Neural progenitor cell (in vitro differentiated cells): Measurements from ENCODE around the gene DMKN. TPM values are rescaled to one million over a fixed set of nuclear protein-coding genes. Genes with fewer than 3 reads are reported as not detected.

Experiments used
- DNase-seq: peaks from one replicate; pipeline ENCODE4 v3.0.0-alpha.2; 2016; ENCODE audit warnings: low spot score
- H2AFZ ChIP-seq: fragments of 200-600 bp; sonication (generic); replicated peaks from 2 replicates; pipeline ENCODE4 v1.6.1; 2016; ENCODE audit warnings: antibody characterized with exemption
- H3F3A ChIP-seq: fragments of 200-600 bp; sonication (generic); 2 replicates; pipeline ENCODE4 v1.6.1; 2016; ENCODE audit warnings: antibody characterized with exemption, low read depth
- H3K27ac ChIP-seq: fragments of 200-600 bp; sonication (generic); 2 replicates; pipeline ENCODE4 v1.5.1; 2016; ENCODE audit warnings: mild to moderate bottlenecking
- H3K27me3 ChIP-seq: fragments of 200-600 bp; sonication (generic); 2 replicates; pipeline ENCODE4 v1.6.1; 2016; ENCODE audit warnings: mild to moderate bottlenecking, moderate library complexity
- H3K36me3 ChIP-seq: fragments of 200-600 bp; sonication (generic); 2 replicates; pipeline ENCODE4 v1.5.1; 2016
- H3K4me1 ChIP-seq: fragments of 200-600 bp; sonication (generic); 2 replicates; pipeline ENCODE4 v1.6.1; 2016; ENCODE audit warnings: mixed run types
- H3K4me2 ChIP-seq: fragments of 200-600 bp; sonication (generic); 2 replicates; pipeline ENCODE4 v1.6.1; 2016
- H3K4me3 ChIP-seq: fragments of 200-600 bp; sonication (generic); 2 replicates; pipeline ENCODE4 v1.5.1; 2016
- H3K79me2 ChIP-seq: fragments of 200-600 bp; sonication (generic); 2 replicates; pipeline ENCODE4 v1.6.1; 2016; ENCODE audit warnings: low read depth
- H3K9ac ChIP-seq: fragments of 200-600 bp; sonication (generic); 2 replicates; pipeline ENCODE4 v1.6.1; 2016
- H3K9me3 ChIP-seq: fragments of 200-600 bp; sonication (generic); 2 replicates; pipeline ENCODE4 v1.5.1; 2016; ENCODE audit warnings: low read depth
- H4K20me1 ChIP-seq: fragments of 200-600 bp; sonication (generic); 2 replicates; pipeline ENCODE4 v1.6.1; 2016; ENCODE audit warnings: low read depth
- H3K27ac Mint-ChIP-seq: 3 replicates; pipeline ENCODE4 v1.8.0; 2021; ENCODE audit warnings: mixed read lengths
- H3K27me3 Mint-ChIP-seq: 2 replicates; pipeline ENCODE4 v1.8.0; 2022; ENCODE audit warnings: low read depth, mild to moderate bottlenecking, inconsistent platforms, moderate library complexity, mixed read lengths; ENCODE audit not compliant: insufficient read depth
- H3K36me3 Mint-ChIP-seq: 3 replicates; pipeline ENCODE4 v1.8.0; 2021; ENCODE audit warnings: mixed read lengths
- H3K4me1 Mint-ChIP-seq: 3 replicates; pipeline ENCODE4 v1.8.0; 2021; ENCODE audit warnings: mixed read lengths
- H3K4me3 Mint-ChIP-seq: 3 replicates; pipeline ENCODE4 v1.8.0; 2021; ENCODE audit warnings: mild to moderate bottlenecking, moderate library complexity, mixed read lengths
- H3K9me3 Mint-ChIP-seq: 3 replicates; pipeline ENCODE4 v1.8.0; 2020; ENCODE audit warnings: mixed read lengths
- CTCF ChIP-seq: fragments of 200-600 bp; sonication (generic); IDR thresholded peaks from 2 replicates; pipeline ENCODE4 v1.5.1; 2017; ENCODE audit warnings: antibody characterized with exemption, mild to moderate bottlenecking
- EZH2 ChIP-seq: fragments of 200-600 bp; sonication (generic); IDR thresholded peaks from 2 replicates; pipeline ENCODE4 v1.6.1; 2017; ENCODE audit warnings: antibody characterized with exemption, mild to moderate bottlenecking, moderate library complexity
- EZH2phosphoT487 ChIP-seq: fragments of 200-600 bp; sonication (generic); IDR thresholded peaks from 2 replicates; pipeline ENCODE4 v1.6.1; 2017; ENCODE audit warnings: antibody characterized with exemption
- total RNA-seq: library from RNA; depleted of rRNA; stranded (reverse); fragments of >200 nt; gene quantifications from 2 replicates; pipeline ENCODE4 v1.2.3, GENCODE V29; 2015; ENCODE audit warnings: low replicate concordance

DMKN gene
- total RNA-seq, 1 donor from 2014 or later: 175 TPM

GRCh38 chr19:35451338-35452096, 61.9 kb downstream of the DMKN start:
- no peak overlapping the region for H3K9ac ChIP-seq
- no peak for DNase-seq
- H3K27ac Mint-ChIP-seq: no peak overlapping the region
- H3K4me3 ChIP-seq: no peak overlapping the region
- H3F3A ChIP-seq: no peaks in the 10 kb centered on the region
- TF ChIP-seq EZH2 (no peak), CTCF (no peak), EZH2phosphoT487 (no peak)
- H3K4me1 Mint-ChIP-seq: no peaks in the 10 kb centered on the region
- no peaks in the 10 kb centered on the region for H3K79me2 ChIP-seq
- no peak overlapping the region for H3K27ac ChIP-seq
- H3K36me3 Mint-ChIP-seq: no peaks in the 10 kb centered on the region
- H3K4me3 Mint-ChIP-seq: no peak overlapping the region
- H2AFZ ChIP-seq: no peak overlapping the region
- H3K9me3 Mint-ChIP-seq: no peaks in the 10 kb centered on the region
- no peak overlapping the region for H3K4me2 ChIP-seq
- H3K36me3 ChIP-seq: no peaks in the 10 kb centered on the region
- peaks cover 7% of the 10 kb centered on the region for H3K27me3 Mint-ChIP-seq
- H3K4me1 ChIP-seq: no peaks in the 10 kb centered on the region
- no peaks in the 10 kb centered on the region for H3K27me3 ChIP-seq
- H4K20me1 ChIP-seq: no peaks in the 10 kb centered on the region
- H3K9me3 ChIP-seq: no peaks in the 10 kb centered on the region

- H3K79me2 ChIP-seq: no peaks in the 10 kb centered on the region
- H3K27ac ChIP-seq: no peak overlapping the region
- Mint-ChIP-seq H3K27ac (no peak overlapping the region), H3K9me3 (no peaks in the 10 kb centered on the region), H3K27me3 (peaks cover 7% of the 10 kb centered on the region), H3K4me1 (no peaks in the 10 kb centered on the region), H3K36me3 (no peaks in the 10 kb centered on the region), H3K4me3 (no peak overlapping the region)
- H3K36me3 ChIP-seq: no peaks in the 10 kb centered on the region
- H3K4me1 ChIP-seq: no peaks in the 10 kb centered on the region
- no peak for TF ChIP-seq CTCF
- no peak for TF ChIP-seq EZH2phosphoT487
- TF ChIP-seq EZH2: no peak
- H3K27me3 ChIP-seq: no peaks in the 10 kb centered on the region
- H3K9ac ChIP-seq: no peak overlapping the region
- H3F3A ChIP-seq: no peaks in the 10 kb centered on the region
- no peak overlapping the region for H2AFZ ChIP-seq
- H4K20me1 ChIP-seq: no peaks in the 10 kb centered on the region
- no peaks in the 10 kb centered on the region for H3K9me3 ChIP-seq
- DNase-seq: no peak
- H3K4me3 ChIP-seq: no peak overlapping the region
- no peak overlapping the region for H3K4me2 ChIP-seq
Observed at GRCh38 chr19:35449359-35450043, 63.9 kb downstream of the DMKN start.

- Histone ChIP-seq H3K79me2 (no peaks in the 10 kb centered on the region), H3K27ac (no peak within 1 kb of the TSS), H3K9me3 (no peaks in the 10 kb centered on the region), H3K9ac (no peak within 1 kb of the TSS), H3K4me1 (no peaks in the 10 kb centered on the region), H3K4me2 (no peak within 1 kb of the TSS), H3K4me3 (no peak within 1 kb of the TSS), H3K36me3 (no peaks in the 10 kb centered on the region), H2AFZ (peak within 1 kb of the TSS; percentile 79), H3K27me3 (no peaks in the 10 kb centered on the region), H3F3A (no peaks in the 10 kb centered on the region), H4K20me1 (no peaks in the 10 kb centered on the region)
- no peaks in the 10 kb centered on the region for H3K36me3 Mint-ChIP-seq
- H3K9me3 Mint-ChIP-seq: no peaks in the 10 kb centered on the region
- H3K27ac Mint-ChIP-seq: no peak within 1 kb of the TSS
- DNase-seq: no peak
- H3K4me1 Mint-ChIP-seq: no peaks in the 10 kb centered on the region
- peaks cover 7% of the 10 kb centered on the region for H3K27me3 Mint-ChIP-seq
- TF ChIP-seq CTCF: no peak
- TF ChIP-seq EZH2: no peak
- TF ChIP-seq EZH2phosphoT487: no peak
- H3K4me3 Mint-ChIP-seq: no peak within 1 kb of the TSS
Observed at GRCh38 chr19:35447606-35448469, 65.6 kb downstream of the DMKN start, which contains the start of gene FFAR2. TSS of gene FFAR2 (plus strand) at chr19:35448257. CDS start at chr19:35449715, 1,458 bp downstream.

Other genes starting within 250 kb of the DMKN start
- 46.8 and 88.7 TPM in 2 replicates for gene USF2, start 244.7 kb downstream of the DMKN start, total RNA-seq
- gene HAMP, start 231.1 kb downstream of the DMKN start, total RNA-seq: 0.30 TPM in 1 of 2 replicates, not detected in the other
- not detected in 2 replicates for gene MAG, start 221.5 kb downstream of the DMKN start, total RNA-seq
- gene CD22, start 184.5 kb downstream of the DMKN start, total RNA-seq: 0.62 TPM in 1 of 2 replicates, not detected in the other
- gene FFAR1, start 165.7 kb downstream of the DMKN start, total RNA-seq: 0.06 TPM in 1 of 2 replicates, not detected in the other
- not detected in 2 replicates for gene FFAR3, start 155.2 kb downstream of the DMKN start, total RNA-seq
- not detected in 2 replicates for gene GPR42, start 142.6 kb downstream of the DMKN start, total RNA-seq
- not detected in 2 replicates for gene FFAR2, start 65.4 kb downstream of the DMKN start, total RNA-seq
- gene KRTDAP, start 23.2 kb downstream of the DMKN start, total RNA-seq: not detected in 2 replicates
- gene SBSN, start 14.7 kb upstream of the DMKN start, total RNA-seq: not detected in 2 replicates
- gene GAPDHS, start 19.8 kb upstream of the DMKN start, total RNA-seq: not detected in 2 replicates
- gene TMEM147, start 32.0 kb upstream of the DMKN start, total RNA-seq: 57.8 and 81.7 TPM in 2 replicates
- gene ATP4A, start 50.0 kb upstream of the DMKN start, total RNA-seq: 0.12 TPM in 1 of 2 replicates, not detected in the other
- 0.34 TPM in 1 of 2 replicates, not detected in the other for gene PMIS2, start 72.5 kb upstream of the DMKN start, total RNA-seq
- 12.4 and 27.8 TPM in 2 replicates for gene HAUS5, start 99.1 kb upstream of the DMKN start, total RNA-seq
- 20.1 and 53.7 TPM in 2 replicates for gene RBM42, start 115.4 kb upstream of the DMKN start, total RNA-seq
- gene ETV2, start 128.1 kb upstream of the DMKN start, total RNA-seq: 0.71 TPM in 1 of 2 replicates, not detected in the other
- 403 and 511 TPM in 2 replicates for gene COX6B1, start 134.7 kb upstream of the DMKN start, total RNA-seq
- 1.3 TPM in 1 of 2 replicates, not detected in the other for gene UPK1A, start 152.9 kb upstream of the DMKN start, total RNA-seq
- gene ZBTB32, start 190.9 kb upstream of the DMKN start, total RNA-seq: not detected in 2 replicates
- gene KMT2B, start 204.4 kb upstream of the DMKN start, total RNA-seq: 12.6 and 16.0 TPM in 2 replicates
- gene IGFLR1, start 228.8 kb upstream of the DMKN start, total RNA-seq: 5.0 and 9.2 TPM in 2 replicates
- 17.2 and 27.9 TPM in 2 replicates for gene U2AF1L4, start 231.8 kb upstream of the DMKN start, total RNA-seq
- 10.9 and 29.6 TPM in 2 replicates for gene PSENEN, start 232.0 kb upstream of the DMKN start, total RNA-seq
- 11.4 and 12.4 TPM in 2 replicates for gene LIN37, start 234.9 kb upstream of the DMKN start, total RNA-seq
- not detected in 2 replicates for gene HSPB6, start 243.4 kb upstream of the DMKN start, total RNA-seq
- gene PROSER3, start 244.5 kb upstream of the DMKN start, total RNA-seq: 7.1 and 13.4 TPM in 2 replicates